GM18909 (cell line): ENCODE measurements around the gene ANKRD33B.
A peak's percentile ranks its signal among the peaks of the same experiment; 100 is the strongest.

ENCODE experiments used
- ATAC-seq: cut with Tn5 transposase; IDR thresholded peaks from one replicate; pipeline ENCODE4 v1.9.1; 2021; ENCODE audit warnings: mild to moderate bottlenecking; ENCODE audit not compliant: unreplicated experiment, poor library complexity

Gene ANKRD33B

DNA sequence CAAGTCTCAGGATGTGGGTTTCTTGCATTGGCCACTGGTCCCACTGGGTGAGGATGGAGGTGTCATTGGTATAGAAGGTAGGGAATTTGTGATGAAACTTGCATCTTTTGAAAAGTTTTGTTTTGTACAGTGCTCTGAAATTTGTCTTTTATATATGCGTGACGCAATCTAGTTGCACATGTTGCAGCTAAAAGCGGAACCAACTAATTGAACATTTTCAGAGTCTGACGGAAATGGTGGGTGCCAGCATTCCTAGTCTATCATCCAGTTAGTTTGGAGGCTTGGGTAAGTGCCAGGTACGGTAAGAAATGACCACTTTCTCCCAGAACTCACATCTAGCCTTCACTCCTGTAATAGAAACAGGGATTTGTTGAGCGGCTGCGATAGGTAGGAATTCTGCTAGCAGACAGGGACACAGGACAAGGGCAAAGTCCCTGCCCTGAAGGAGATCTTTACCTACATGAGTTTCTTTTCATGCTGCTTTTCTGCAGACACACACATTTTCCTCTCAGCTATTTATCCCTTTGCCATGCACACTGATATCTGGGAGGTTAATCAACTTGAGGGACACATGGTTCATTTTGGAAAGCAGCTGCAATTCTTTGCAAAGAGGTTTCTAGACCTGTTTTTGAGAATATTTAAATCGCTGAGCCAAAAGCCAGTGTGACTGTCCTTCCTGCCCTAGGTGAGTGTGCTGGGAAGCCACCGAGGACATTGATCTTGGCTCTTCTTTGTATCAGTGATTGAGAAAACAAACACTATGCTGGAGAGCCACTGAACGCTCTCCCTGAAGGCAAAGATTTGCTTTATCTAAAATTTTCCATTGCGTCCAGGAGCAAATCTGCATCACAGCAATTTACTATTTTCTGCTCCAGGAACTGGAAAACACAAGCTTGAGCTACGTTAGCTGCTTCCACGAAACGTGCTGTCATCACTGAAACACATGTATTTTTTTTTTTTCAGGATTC is 107.5 kb downstream of the ANKRD33B start:
- no peak for ATAC-seq

- no peak for ATAC-seq
Measured at GRCh38 chr5:10672146-10673016, 108.5 kb downstream of the ANKRD33B start.

DNA sequence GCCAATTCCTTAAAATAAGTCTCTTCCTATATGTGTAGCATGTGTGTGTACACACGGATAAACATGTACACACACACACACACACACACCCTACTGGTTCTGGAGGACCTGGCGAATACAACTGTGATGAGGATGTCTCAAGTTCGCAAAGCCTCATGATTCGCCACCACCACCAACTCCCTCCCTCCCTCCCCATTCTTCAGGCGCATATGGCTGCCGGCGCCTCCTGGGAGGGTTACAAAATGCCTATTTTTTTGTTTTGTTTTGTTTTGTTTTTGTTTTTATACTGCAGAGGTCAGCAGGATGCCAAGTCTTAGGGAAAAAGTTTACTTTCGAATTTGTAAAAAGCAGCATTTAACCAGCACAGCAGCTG is 109.1 kb downstream of the ANKRD33B start:
- ATAC-seq, result no peak

- ATAC-seq, result no peak
Measured at GRCh38 chr5:10673407-10673806, 109.5 kb downstream of the ANKRD33B start.

GRCh38 chr5:10674096-10674495 is 110.2 kb downstream of the ANKRD33B start:
- ATAC-seq, result no peak

- no peak for ATAC-seq
Measured at GRCh38 chr5:10674582-10674981, 110.7 kb downstream of the ANKRD33B start.

- no peak for ATAC-seq
Measured at GRCh38 chr5:10675177-10675700, 111.4 kb downstream of the ANKRD33B start.

- no peak for ATAC-seq
Measured at GRCh38 chr5:10676224-10676623, 112.4 kb downstream of the ANKRD33B start.

DNA sequence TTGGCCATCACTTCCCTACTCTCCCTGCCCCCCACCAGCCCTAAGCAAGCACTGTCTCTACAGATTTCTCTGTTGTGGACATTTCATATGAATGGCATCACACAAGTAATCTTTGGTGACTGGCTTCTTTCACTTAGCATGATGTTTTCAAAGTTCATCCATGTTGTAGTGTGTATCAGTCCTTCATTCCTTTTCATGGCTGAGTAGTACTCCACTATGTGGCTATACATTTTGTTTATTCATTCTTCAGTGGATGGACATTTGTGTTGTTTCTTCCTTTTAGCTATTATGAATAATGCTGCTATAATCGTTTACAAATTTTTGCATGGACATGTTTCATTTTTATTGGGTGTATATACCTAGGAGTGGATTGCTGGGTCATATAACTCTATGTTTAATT is 113.1 kb downstream of the ANKRD33B start:
- ATAC-seq, result no peak

DNA sequence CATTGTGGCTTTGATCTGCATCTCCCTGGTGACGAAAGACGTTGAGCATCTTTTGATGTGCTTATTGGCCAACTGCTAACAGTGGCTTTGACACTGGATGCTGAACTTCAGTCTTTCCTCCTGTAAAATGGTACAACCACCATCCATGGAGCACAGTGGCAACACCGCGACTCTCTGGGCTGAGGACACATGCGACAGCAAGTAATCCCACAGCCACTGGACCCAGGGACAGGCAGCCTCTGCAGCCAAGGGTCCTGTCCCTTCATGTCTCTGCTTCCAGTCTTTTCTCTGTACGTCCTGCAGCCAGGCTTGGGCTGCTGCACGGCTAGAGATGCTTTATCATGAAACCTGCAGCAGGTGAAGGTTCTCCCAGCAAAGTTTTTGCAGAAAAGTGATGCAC is 113.7 kb downstream of the ANKRD33B start:
- no peak for ATAC-seq

- ATAC-seq, result no peak
Measured at GRCh38 chr5:10678244-10678643, 114.4 kb downstream of the ANKRD33B start.

- ATAC-seq, result no peak
Measured at GRCh38 chr5:10679336-10679988, 115.6 kb downstream of the ANKRD33B start.

- ATAC-seq, result no peak
Measured at GRCh38 chr5:10680876-10681481, 117.1 kb downstream of the ANKRD33B start.

- no peak for ATAC-seq
Measured at GRCh38 chr5:10681731-10682679, 118.1 kb downstream of the ANKRD33B start.

DNA sequence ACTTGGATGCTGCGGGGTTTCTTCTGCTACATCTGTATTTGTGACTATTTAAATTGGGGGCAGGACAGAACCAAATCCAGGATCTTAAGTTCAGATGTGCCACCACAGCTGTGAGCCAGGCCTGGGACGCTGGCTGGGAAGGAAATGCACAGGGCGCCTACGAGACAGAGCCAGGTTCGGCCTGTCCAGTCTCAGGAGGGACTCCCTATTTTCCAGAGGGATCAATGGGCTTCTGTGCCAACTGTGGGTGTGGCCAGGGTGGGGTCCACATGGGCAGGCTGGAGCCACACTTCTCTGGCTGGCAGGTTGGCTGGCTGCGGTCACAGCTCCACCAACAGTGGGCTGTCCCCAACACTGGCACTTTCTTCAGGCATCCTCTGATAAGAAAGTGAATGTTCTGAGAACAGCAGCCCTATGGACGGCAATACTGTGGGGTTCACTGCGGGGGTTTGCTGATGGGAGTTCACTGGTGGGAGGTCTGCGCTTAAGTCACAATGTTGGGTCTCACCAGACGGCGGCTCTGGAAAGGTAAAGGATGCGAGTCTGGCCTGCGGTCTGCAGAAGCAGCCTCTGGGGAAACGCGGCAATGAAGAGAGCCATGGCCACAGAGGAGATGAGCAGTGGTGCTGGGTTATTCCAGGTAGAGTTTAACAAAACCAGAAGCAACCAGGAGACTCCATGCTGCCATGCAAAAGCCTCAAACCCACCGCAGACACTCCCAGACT is 119.1 kb downstream of the ANKRD33B start:
- no peak for ATAC-seq

DNA sequence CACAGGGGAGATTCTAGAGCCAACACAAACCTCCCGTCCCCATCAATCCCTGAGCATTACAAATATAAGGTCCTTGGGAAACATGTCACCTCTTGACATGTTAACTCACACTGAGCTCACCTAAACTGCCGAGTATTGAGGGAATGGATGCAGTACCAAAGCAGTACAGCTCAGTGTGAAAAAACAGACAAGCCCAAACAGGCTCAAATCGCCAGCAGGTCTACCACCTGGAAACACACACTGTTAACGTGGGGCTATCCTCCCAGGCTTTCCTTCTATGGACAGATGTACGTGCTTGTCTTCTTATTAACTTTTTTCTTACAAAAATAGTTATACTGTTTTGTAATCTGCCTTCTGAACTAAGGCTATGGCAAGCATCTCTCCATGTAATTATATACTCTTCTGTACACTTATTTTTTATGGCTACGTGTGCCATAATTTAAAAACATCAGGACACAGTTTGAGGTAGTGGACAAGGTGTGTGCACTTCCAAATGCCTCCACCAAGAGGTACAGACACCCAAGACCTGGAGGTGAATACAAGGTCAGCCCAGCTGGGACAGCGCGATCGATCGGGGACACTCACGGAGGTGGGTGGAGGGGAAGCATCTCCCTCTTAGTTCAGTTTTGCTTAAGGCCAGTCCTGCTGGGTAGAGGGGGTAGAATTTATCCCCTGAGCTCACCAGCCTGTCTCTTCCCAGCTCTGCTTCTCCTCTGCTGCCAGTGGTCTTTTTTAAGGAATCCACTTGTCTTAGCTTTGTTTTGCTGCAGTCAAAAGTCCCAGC is 120.6 kb downstream of the ANKRD33B start:
- peak; percentile 63 for ATAC-seq

DNA sequence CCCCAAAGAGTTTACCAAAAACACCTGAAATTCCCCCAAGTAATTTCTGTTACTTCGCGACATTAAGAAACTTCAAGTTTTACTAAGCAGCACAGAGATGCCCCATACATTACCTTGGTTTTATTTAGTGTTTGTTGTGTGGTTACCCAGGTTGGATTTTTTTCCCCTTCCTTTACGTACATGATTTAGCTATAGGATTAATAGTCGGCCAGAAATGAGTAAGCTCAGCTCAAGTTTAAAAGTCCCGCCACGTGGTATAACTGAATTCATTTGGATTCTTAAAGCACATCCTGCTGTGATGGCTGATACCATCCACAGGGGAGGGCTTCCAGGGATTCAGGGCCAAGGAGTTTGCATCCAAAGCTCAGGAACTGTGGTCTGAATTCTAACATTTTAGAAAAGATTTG is 121.2 kb downstream of the ANKRD33B start:
- peak; percentile 74 for ATAC-seq

- ATAC-seq, result no peak
Measured at GRCh38 chr5:10686890-10687289, 123.0 kb downstream of the ANKRD33B start.
